Neural cell (in vitro differentiated cells): ENCODE measurements around the gene NAGS. TPM values are rescaled to one million over a fixed set of nuclear protein-coding genes. Genes with fewer than 3 reads are reported as not detected.
"Not testable (repeated sequence)": the region's sequence is repeated elsewhere in the genome, so short reads cannot be mapped to it uniquely, and the experiment has no call there.

Experiments used
- H2AFZ ChIP-seq: fragments of 200-600, 300-800 bp; sonication (generic), shearing (Covaris generic); 2 replicates; pipeline ENCODE4 v1.6.0; 2014; ENCODE audit warnings: low read depth, mild to moderate bottlenecking, antibody characterized with exemption, low read length, moderate library complexity
- H3F3A ChIP-seq: fragments of 200-600 bp; shearing (Covaris generic); 2 replicates; pipeline ENCODE4 v1.6.1; 2016; ENCODE audit warnings: mild to moderate bottlenecking, moderate library complexity, mixed read lengths, antibody characterized with exemption, low read length; ENCODE audit not compliant: insufficient read depth, poor library complexity, severe bottlenecking
- H3K27ac ChIP-seq: fragments of 200-600, 300-800 bp; sonication (generic), shearing (Covaris generic); 2 replicates; pipeline ENCODE4 v1.5.1; 2014; ENCODE audit warnings: mild to moderate bottlenecking, low read length, moderate library complexity
- H3K27me3 ChIP-seq: fragments of 300-800, 200-600 bp; sonication (generic), shearing (Covaris generic); 2 replicates; pipeline ENCODE4 v1.6.0; 2014; ENCODE audit warnings: mild to moderate bottlenecking, low read depth, low read length, moderate library complexity; ENCODE audit not compliant: insufficient read depth
- H3K36me3 ChIP-seq: fragments of 300-800, 200-600 bp; sonication (generic), shearing (Covaris generic); 2 replicates; pipeline ENCODE4 v1.5.1; 2014; ENCODE audit warnings: mild to moderate bottlenecking, antibody characterized with exemption, low read length, moderate library complexity; ENCODE audit not compliant: insufficient read depth
- H3K4me2 ChIP-seq: fragments of 300-800, 200-600 bp; sonication (generic), shearing (Covaris generic); 2 replicates; pipeline ENCODE4 v1.6.0; 2014; ENCODE audit warnings: mild to moderate bottlenecking, low read length
- H3K4me3 ChIP-seq: fragments of 300-800, 200-600 bp; sonication (generic), shearing (Covaris generic); 2 replicates; pipeline ENCODE4 v1.5.1; 2014; ENCODE audit warnings: mild to moderate bottlenecking, low read length, moderate library complexity
- H3K79me2 ChIP-seq: fragments of 200-600 bp; shearing (Covaris generic); replicated peaks from 2 replicates; pipeline ENCODE4 v1.6.0; 2014; ENCODE audit warnings: mild to moderate bottlenecking, low read length, moderate library complexity; ENCODE audit not compliant: insufficient read depth
- H3K9ac ChIP-seq: fragments of 300-800, 200-600 bp; sonication (generic), shearing (Covaris generic); 2 replicates; pipeline ENCODE4 v1.6.1; 2016; ENCODE audit warnings: mild to moderate bottlenecking, low read length, mixed read lengths
- H3K9me2 ChIP-seq: fragments of 200-600 bp; shearing (Covaris generic); 2 replicates; pipeline ENCODE4 v1.6.1; 2016; ENCODE audit warnings: mild to moderate bottlenecking, low read length, mixed read lengths; ENCODE audit not compliant: insufficient read depth
- H3K9me3 ChIP-seq: fragments of 200-600, 300-800 bp; sonication (generic), shearing (Covaris generic); 2 replicates; pipeline ENCODE4 v1.6.1; 2016; ENCODE audit warnings: mild to moderate bottlenecking, mixed run types, low read length, moderate library complexity, mixed read lengths
- H4K20me1 ChIP-seq: fragments of 200-600 bp; shearing (Covaris generic); 2 replicates; pipeline ENCODE4 v1.6.1; 2016; ENCODE audit warnings: mild to moderate bottlenecking, mixed run types; ENCODE audit not compliant: insufficient read depth
- EP300 ChIP-seq: fragments of 450-650 bp; conservative IDR thresholded peaks from 2 replicates; pipeline ENCODE4 v1.6.1; 2014; ENCODE audit warnings: antibody characterized with exemption, mild to moderate bottlenecking, moderate library complexity; ENCODE audit not compliant: poor library complexity, severe bottlenecking
- EZH2 ChIP-seq: fragments of 200-600, 300-800 bp; shearing (Covaris generic), sonication (generic); IDR thresholded peaks from 2 replicates; pipeline ENCODE4 v1.6.1; 2014; ENCODE audit warnings: antibody characterized with exemption, low read length, borderline replicate concordance, mild to moderate bottlenecking; ENCODE audit not compliant: insufficient read depth, poor library complexity, severe bottlenecking
- MXI1 ChIP-seq: fragments of 450-650 bp; conservative IDR thresholded peaks from 2 replicates; pipeline ENCODE4 v1.6.1; 2014; ENCODE audit warnings: antibody characterized with exemption, mild to moderate bottlenecking; ENCODE audit not compliant: poor library complexity, severe bottlenecking
- POLR2AphosphoS5 ChIP-seq: IDR thresholded peaks from 2 replicates; pipeline ENCODE4 v1.6.1; 2012
- RAD21 ChIP-seq: fragments of 450-650 bp; conservative IDR thresholded peaks from 2 replicates; pipeline ENCODE4 v1.6.1; 2014; ENCODE audit warnings: antibody characterized with exemption, mild to moderate bottlenecking, moderate library complexity
- SMC3 ChIP-seq: fragments of 450-650 bp; conservative IDR thresholded peaks from 2 replicates; pipeline ENCODE4 v1.6.1; 2014; ENCODE audit warnings: antibody characterized with exemption, mild to moderate bottlenecking, moderate library complexity; ENCODE audit not compliant: poor library complexity
- TAF1 ChIP-seq: IDR thresholded peaks from 2 replicates; pipeline ENCODE4 v1.6.1; 2012; ENCODE audit warnings: low read depth
- polyA minus RNA-seq: library from RNA; depleted of rRNA, polyadenylated mRNA; stranded (reverse); fragments of >200 nt; gene quantifications from 2 replicates; pipeline ENCODE4 v1.2.3, GENCODE V29; 2014
- polyA plus RNA-seq: library from polyadenylated mRNA; depleted of rRNA; stranded (reverse); fragments of >200 nt; gene quantifications from 2 replicates; pipeline ENCODE4 v1.2.3, GENCODE V29; 2014
- TF ChIP-seq, protein P1 (sequence below): fragments of 450-650 bp; IDR thresholded peaks from 2 replicates; pipeline ENCODE4 v1.5.1; 2014; ENCODE audit warnings: antibody characterized with exemption, mild to moderate bottlenecking, moderate library complexity; ENCODE audit not compliant: poor library complexity, severe bottlenecking
- TF ChIP-seq, protein P2 (sequence below): IDR thresholded peaks from 2 replicates; pipeline ENCODE4 v1.6.1; 2012; ENCODE audit warnings: borderline replicate concordance

The NAGS gene, protein sequence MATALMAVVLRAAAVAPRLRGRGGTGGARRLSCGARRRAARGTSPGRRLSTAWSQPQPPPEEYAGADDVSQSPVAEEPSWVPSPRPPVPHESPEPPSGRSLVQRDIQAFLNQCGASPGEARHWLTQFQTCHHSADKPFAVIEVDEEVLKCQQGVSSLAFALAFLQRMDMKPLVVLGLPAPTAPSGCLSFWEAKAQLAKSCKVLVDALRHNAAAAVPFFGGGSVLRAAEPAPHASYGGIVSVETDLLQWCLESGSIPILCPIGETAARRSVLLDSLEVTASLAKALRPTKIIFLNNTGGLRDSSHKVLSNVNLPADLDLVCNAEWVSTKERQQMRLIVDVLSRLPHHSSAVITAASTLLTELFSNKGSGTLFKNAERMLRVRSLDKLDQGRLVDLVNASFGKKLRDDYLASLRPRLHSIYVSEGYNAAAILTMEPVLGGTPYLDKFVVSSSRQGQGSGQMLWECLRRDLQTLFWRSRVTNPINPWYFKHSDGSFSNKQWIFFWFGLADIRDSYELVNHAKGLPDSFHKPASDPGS
- 0.50 TPM in 1 of 2 replicates, not detected in the other for polyA plus RNA-seq
- 0.46 TPM in 1 of 2 replicates, not detected in the other for polyA minus RNA-seq

DNA sequence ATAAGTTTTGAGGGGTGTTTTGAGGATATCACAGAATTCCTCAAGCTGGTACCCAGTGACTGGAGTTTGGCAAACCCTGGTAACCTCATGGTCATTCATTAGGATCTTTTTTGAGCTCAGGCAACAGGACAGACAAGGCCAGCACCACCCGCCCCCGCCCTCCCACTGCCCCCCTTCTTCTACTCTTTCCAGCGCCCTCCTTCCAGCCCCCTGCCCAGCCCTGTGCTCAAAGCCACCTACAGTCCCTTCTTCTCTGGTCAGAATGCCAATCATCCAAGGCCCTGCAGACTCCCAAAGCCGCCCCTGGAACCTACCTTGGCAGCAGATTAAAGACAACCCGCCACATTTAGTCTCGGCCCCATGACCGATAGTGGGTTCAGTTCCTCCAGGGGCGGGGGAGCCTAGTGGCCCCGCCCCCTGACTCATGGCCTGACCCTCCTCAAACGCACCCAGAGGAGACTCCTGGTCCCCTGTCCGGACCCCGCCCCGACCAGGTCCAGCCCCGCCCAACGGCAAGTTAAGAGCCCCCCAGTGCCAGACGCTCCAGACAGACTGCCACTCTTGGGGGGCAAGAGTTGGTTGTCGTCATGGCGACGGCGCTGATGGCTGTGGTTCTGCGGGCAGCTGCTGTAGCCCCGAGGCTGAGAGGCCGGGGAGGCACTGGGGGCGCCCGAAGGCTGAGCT is at the start of gene NAGS:
TSS of gene NAGS (plus strand) at position 546 of the 684 bp plus-strand sequence. CDS start at position 588, 42 bp downstream.
- no peaks in the 10 kb centered on the region for H4K20me1 ChIP-seq
- H3K4me2 ChIP-seq: no peak within 1 kb of the TSS
- H3K9me2 ChIP-seq: no peaks in the 10 kb centered on the region
- no peaks in the 10 kb centered on the region for H3K79me2 ChIP-seq
- H3K36me3 ChIP-seq: no peaks in the 10 kb centered on the region
- peaks cover 64% of the 10 kb centered on the region for H3K27me3 ChIP-seq
- peak within 1 kb of the TSS; percentile 70 for H3K4me3 ChIP-seq
- no peak within 1 kb of the TSS for H2AFZ ChIP-seq
- H3K9me3 ChIP-seq: no peaks in the 10 kb centered on the region
- H3F3A ChIP-seq: no peaks in the 10 kb centered on the region
- TF ChIP-seq POLR2AphosphoS5 (no peak), EZH2 (peak; percentile 5), SMC3 (no peak), MXI1 (no peak), EP300 (no peak)
- no peak within 1 kb of the TSS for H3K9ac ChIP-seq
- H3K27ac ChIP-seq: no peak within 1 kb of the TSS

DNA sequence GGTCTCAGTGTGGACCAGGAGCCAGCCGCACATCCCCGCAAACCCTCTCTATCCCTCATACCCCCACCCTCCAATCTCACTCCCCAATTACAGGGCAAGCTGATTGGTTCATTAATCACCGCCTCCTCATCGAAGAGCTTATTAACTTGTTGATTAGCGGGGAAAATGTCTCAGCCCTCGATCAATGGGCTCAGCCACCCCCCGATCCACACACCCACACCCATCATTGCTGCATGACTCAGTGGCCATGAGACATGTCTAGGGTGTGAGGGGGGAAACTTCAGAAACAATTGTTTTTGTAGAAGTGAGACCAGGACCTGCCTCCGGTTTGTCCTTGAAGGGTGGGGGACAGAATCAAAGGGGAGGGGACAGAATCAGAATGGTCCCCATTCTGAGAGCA is 48.2 kb upstream of the NAGS start:
- H2AFZ ChIP-seq: no peak overlapping the region
- H3K9me3 ChIP-seq: no peaks in the 10 kb centered on the region
- no peak overlapping the region for H3K27ac ChIP-seq
- TF ChIP-seq RAD21 (no peak), TAF1 (no peak), POLR2AphosphoS5 (no peak)
- H3K9me2 ChIP-seq: no peaks in the 10 kb centered on the region
- no peaks in the 10 kb centered on the region for H3K36me3 ChIP-seq
- no peaks in the 10 kb centered on the region for H3K79me2 ChIP-seq
- no peak overlapping the region for H3K4me3 ChIP-seq
- H3K4me2 ChIP-seq: no peak overlapping the region
- H3K27me3 ChIP-seq: peaks cover 37% of the 10 kb centered on the region
- H4K20me1 ChIP-seq: no peaks in the 10 kb centered on the region
- no peaks in the 10 kb centered on the region for H3F3A ChIP-seq
- H3K9ac ChIP-seq: no peak overlapping the region

DNA sequence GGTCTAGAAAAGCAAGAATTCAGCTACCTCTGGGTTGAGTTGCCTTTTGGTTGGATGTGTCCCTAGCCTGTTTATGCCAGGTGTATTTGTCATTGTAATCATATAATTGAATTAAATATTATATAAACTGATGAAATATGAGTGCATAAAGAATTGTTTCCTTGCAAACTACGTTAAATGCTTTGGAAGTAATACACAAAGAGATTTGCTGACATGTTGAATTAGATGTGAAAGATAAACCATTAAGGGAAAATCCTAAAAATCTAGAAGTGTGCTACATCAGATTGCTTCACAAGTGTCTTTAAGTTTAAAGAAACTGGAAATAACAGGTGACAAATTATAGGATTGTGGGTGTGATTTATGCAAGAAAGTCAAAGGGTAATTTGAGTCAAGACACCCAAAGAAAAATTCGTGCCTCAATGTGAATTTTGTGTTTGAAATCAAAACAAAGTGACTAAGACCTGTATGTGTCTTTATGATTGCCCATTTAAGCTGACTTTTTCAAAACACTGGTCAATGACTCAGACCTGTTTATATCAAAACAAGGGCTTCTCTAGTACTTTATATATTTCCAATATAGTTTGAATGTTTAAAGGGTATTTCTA is 45.6 kb upstream of the NAGS start:
- Histone ChIP-seq H3K27me3 (peaks cover 11% of the 10 kb centered on the region), H4K20me1 (no peaks in the 10 kb centered on the region), H3K9me2 (no peaks in the 10 kb centered on the region), H3K9ac (no peak overlapping the region), H3K4me3 (no peak overlapping the region), H3K4me2 (no peak overlapping the region), H3K9me3 (no peaks in the 10 kb centered on the region), H3K79me2 (no peaks in the 10 kb centered on the region), H3K36me3 (no peaks in the 10 kb centered on the region), H3K27ac (no peak overlapping the region), H3F3A (no peaks in the 10 kb centered on the region), H2AFZ (no peak overlapping the region)
- TF ChIP-seq MXI1: no peak
- no peak for TF ChIP-seq EZH2
- TF ChIP-seq RAD21: no peak
- TF ChIP-seq SMC3: no peak
- TF ChIP-seq POLR2AphosphoS5: no peak
- no peak for TF ChIP-seq TAF1
- TF ChIP-seq, protein P1, sequence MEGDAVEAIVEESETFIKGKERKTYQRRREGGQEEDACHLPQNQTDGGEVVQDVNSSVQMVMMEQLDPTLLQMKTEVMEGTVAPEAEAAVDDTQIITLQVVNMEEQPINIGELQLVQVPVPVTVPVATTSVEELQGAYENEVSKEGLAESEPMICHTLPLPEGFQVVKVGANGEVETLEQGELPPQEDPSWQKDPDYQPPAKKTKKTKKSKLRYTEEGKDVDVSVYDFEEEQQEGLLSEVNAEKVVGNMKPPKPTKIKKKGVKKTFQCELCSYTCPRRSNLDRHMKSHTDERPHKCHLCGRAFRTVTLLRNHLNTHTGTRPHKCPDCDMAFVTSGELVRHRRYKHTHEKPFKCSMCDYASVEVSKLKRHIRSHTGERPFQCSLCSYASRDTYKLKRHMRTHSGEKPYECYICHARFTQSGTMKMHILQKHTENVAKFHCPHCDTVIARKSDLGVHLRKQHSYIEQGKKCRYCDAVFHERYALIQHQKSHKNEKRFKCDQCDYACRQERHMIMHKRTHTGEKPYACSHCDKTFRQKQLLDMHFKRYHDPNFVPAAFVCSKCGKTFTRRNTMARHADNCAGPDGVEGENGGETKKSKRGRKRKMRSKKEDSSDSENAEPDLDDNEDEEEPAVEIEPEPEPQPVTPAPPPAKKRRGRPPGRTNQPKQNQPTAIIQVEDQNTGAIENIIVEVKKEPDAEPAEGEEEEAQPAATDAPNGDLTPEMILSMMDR: no peak
- no peak for TF ChIP-seq EP300
- TF ChIP-seq, protein P2, sequence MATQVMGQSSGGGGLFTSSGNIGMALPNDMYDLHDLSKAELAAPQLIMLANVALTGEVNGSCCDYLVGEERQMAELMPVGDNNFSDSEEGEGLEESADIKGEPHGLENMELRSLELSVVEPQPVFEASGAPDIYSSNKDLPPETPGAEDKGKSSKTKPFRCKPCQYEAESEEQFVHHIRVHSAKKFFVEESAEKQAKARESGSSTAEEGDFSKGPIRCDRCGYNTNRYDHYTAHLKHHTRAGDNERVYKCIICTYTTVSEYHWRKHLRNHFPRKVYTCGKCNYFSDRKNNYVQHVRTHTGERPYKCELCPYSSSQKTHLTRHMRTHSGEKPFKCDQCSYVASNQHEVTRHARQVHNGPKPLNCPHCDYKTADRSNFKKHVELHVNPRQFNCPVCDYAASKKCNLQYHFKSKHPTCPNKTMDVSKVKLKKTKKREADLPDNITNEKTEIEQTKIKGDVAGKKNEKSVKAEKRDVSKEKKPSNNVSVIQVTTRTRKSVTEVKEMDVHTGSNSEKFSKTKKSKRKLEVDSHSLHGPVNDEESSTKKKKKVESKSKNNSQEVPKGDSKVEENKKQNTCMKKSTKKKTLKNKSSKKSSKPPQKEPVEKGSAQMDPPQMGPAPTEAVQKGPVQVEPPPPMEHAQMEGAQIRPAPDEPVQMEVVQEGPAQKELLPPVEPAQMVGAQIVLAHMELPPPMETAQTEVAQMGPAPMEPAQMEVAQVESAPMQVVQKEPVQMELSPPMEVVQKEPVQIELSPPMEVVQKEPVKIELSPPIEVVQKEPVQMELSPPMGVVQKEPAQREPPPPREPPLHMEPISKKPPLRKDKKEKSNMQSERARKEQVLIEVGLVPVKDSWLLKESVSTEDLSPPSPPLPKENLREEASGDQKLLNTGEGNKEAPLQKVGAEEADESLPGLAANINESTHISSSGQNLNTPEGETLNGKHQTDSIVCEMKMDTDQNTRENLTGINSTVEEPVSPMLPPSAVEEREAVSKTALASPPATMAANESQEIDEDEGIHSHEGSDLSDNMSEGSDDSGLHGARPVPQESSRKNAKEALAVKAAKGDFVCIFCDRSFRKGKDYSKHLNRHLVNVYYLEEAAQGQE: no peak

DNA sequence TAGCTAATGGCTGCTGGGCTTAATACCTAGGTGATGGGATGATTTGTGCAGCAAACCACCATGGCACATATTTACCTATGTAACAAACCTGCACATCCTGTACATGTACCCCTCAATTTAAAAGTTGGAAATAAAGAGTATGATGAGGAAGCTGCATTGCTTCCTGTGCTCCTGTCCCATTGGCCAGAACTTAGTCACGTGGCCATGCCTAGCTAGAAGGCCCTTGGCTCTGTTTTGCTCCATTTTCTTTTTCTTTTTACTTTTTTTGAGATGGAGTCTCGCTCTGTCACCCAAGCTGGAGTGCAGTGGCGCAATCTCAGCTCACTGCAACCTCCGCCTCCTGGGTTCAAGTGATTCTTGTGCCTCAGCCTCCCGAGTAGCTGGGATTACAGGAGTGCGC is 43.1 kb upstream of the NAGS start:
- H3K9ac ChIP-seq, H3K4me3 ChIP-seq, H3K79me2 ChIP-seq, H3K27ac ChIP-seq, H3K9me2 ChIP-seq, H3F3A ChIP-seq, H2AFZ ChIP-seq, H3K4me2 ChIP-seq, H3K36me3 ChIP-seq, H3K27me3 ChIP-seq, H3K9me3 ChIP-seq, H4K20me1 ChIP-seq: not testable (repeated sequence)
